OCI-LY7 (cell line): ENCODE data around the gene NF1.

Experiments
- EZH2phosphoT487 ChIP-seq: fragments of 200-600 bp; sonication (generic); IDR thresholded peaks from 2 replicates; pipeline ENCODE4 v1.6.1; 2018; ENCODE audit warnings: low read depth, borderline replicate concordance, mild to moderate bottlenecking, mixed run types, antibody characterized with exemption, low read length, moderate library complexity, mixed read lengths
- TF ChIP-seq, protein P1 (sequence below): fragments of 200-600 bp; sonication (generic); conservative IDR thresholded peaks from 2 replicates; pipeline ENCODE4 v1.5.1; 2014; ENCODE audit warnings: mild to moderate bottlenecking, antibody characterized with exemption, low read length, moderate library complexity, mixed read lengths

DNA sequence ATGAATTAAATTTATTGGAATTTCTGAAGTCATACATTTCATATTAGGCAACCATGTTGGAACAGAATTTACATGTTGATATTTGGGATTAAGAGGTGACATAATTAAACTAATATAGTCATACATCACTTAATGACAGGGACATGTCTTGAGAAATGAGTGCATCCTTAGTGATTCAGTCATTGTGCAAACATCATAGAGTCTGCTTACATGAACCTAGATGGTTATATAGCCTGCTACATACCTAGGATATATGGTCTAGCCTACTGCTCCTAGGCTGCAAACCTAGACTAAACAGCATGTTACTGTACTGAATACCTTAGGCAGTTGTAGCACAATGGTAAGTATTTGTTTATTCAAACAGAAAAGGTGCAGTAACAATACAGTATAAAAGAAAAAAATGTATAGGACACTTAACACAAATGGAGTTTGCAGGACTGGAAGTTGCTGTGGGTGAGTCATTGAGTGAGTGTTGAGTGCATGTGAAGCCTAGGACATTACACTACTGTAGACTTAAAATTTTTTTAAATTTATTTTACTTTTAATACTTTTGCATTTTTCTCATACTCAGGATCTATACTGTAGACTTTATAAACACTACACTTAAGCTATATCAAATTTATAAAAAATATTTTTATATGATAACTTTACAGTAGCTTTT, 116.7 kb downstream of the NF1 start:
- TF ChIP-seq, protein P1, sequence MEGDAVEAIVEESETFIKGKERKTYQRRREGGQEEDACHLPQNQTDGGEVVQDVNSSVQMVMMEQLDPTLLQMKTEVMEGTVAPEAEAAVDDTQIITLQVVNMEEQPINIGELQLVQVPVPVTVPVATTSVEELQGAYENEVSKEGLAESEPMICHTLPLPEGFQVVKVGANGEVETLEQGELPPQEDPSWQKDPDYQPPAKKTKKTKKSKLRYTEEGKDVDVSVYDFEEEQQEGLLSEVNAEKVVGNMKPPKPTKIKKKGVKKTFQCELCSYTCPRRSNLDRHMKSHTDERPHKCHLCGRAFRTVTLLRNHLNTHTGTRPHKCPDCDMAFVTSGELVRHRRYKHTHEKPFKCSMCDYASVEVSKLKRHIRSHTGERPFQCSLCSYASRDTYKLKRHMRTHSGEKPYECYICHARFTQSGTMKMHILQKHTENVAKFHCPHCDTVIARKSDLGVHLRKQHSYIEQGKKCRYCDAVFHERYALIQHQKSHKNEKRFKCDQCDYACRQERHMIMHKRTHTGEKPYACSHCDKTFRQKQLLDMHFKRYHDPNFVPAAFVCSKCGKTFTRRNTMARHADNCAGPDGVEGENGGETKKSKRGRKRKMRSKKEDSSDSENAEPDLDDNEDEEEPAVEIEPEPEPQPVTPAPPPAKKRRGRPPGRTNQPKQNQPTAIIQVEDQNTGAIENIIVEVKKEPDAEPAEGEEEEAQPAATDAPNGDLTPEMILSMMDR = no peak
- no peak for TF ChIP-seq EZH2phosphoT487
